Measurements from ENCODE around the gene FAM118A.
"Not testable (repeated sequence)": the region's sequence is repeated elsewhere in the genome, so short reads cannot be mapped to it uniquely, and the experiment has no call there.

FAM118A gene

GRCh38 chr22:45310331-45310976 is 720 bp downstream of the FAM118A start:
- DNase-seq (ENCODE audit: low spot score) = no peak

GRCh38 chr22:45310977-45311531 is 1.3 kb downstream of the FAM118A start:
- no peak for DNase-seq (ENCODE audit: low spot score)

GRCh38 chr22:45312415-45312814 is 2.7 kb downstream of the FAM118A start:
- DNase-seq (ENCODE audit: low spot score) = no peak

GRCh38 chr22:45312856-45313255 is 3.1 kb downstream of the FAM118A start:
- DNase-seq (ENCODE audit: low spot score) = no peak

GRCh38 chr22:45314054-45314721 is 4.5 kb downstream of the FAM118A start:
- no peak for DNase-seq (ENCODE audit: low spot score)

GRCh38 chr22:45314786-45315185 is 5.1 kb downstream of the FAM118A start:
- DNase-seq (ENCODE audit: low spot score) = no peak

GRCh38 chr22:45316796-45317526 is 7.2 kb downstream of the FAM118A start:
- DNase-seq (ENCODE audit: low spot score) = no peak

GRCh38 chr22:45317551-45318167 is 7.9 kb downstream of the FAM118A start:
- no peak for DNase-seq (ENCODE audit: low spot score)

GRCh38 chr22:45318168-45318557 is 8.4 kb downstream of the FAM118A start:
- peak; percentile 91 for DNase-seq (ENCODE audit: low spot score)

GRCh38 chr22:45318558-45319323 is 9.0 kb downstream of the FAM118A start:
- DNase-seq (ENCODE audit: low spot score) = peak; percentile 54

- DNase-seq (ENCODE audit: low spot score) = no peak
Observed at GRCh38 chr22:45319324-45319685, 9.6 kb downstream of the FAM118A start.

- DNase-seq (ENCODE audit: low spot score) = no peak
Observed at GRCh38 chr22:45320357-45320976, 10.7 kb downstream of the FAM118A start.

- no peak for DNase-seq (ENCODE audit: low spot score)
Observed at GRCh38 chr22:45321827-45322226, 12.1 kb downstream of the FAM118A start.

- DNase-seq (ENCODE audit: low spot score) = no peak
Observed at GRCh38 chr22:45322873-45323525, 13.3 kb downstream of the FAM118A start.

GRCh38 chr22:45323695-45324094 is 14.0 kb downstream of the FAM118A start:
- DNase-seq (ENCODE audit: low spot score) = no peak

- DNase-seq (ENCODE audit: low spot score) = no peak
Observed at GRCh38 chr22:45324311-45324711, 14.6 kb downstream of the FAM118A start.

GRCh38 chr22:45328261-45328660 is 18.5 kb downstream of the FAM118A start:
- not testable (repeated sequence) for DNase-seq (ENCODE audit: low spot score)

- DNase-seq (ENCODE audit: low spot score) = no peak
Observed at GRCh38 chr22:45328822-45329529, 19.2 kb downstream of the FAM118A start.

- no peak for DNase-seq (ENCODE audit: low spot score)
Observed at GRCh38 chr22:45329530-45329936, 19.8 kb downstream of the FAM118A start.

GRCh38 chr22:45330548-45330947 is 20.8 kb downstream of the FAM118A start:
- DNase-seq (ENCODE audit: low spot score) = no peak

Data from CD4-positive, alpha-beta T cell treated with Interleukin-6 at 100 ng/mL for 8 hours (primary cell).